Fibroblast of skin of left biceps (primary cell): ENCODE data around the gene RHBDL3.
"Not testable (repeated sequence)": the region's sequence is repeated elsewhere in the genome, so short reads cannot be mapped to it uniquely, and the experiment has no call there.

ENCODE experiments used
- DNase-seq, 2 experiments: peaks; one replicate each; pipeline ENCODE4 v3.0.0-alpha.2; 2013; ENCODE audit warnings: low read depth in 2 of 2

The RHBDL3 gene

GRCh38 chr17:32323811-32324491 is 58.3 kb downstream of the RHBDL3 start:
- no peak for DNase-seq

- DNase-seq = no peak
Observed at GRCh38 chr17:32327911-32328310, 62.3 kb downstream of the RHBDL3 start.

DNA sequence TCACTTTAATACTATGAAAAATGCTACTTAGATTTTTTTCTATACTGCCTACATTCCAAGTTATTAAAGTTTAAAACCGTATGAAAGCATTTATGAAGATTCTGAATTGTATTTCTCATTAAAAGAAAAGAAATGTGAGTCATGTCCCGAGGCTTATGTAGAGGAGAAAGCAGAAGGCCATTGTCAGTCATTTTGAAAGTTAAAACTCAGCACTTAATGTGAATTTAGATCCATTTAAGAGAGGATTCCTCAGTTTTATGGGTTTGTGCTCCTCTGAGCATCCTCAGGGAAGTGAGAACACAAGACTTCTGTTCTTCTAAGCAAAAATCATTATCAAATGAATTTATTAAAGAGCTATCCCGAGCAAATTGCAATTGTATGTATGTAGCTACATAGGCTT is 64.5 kb downstream of the RHBDL3 start:
- DNase-seq = no peak

DNA sequence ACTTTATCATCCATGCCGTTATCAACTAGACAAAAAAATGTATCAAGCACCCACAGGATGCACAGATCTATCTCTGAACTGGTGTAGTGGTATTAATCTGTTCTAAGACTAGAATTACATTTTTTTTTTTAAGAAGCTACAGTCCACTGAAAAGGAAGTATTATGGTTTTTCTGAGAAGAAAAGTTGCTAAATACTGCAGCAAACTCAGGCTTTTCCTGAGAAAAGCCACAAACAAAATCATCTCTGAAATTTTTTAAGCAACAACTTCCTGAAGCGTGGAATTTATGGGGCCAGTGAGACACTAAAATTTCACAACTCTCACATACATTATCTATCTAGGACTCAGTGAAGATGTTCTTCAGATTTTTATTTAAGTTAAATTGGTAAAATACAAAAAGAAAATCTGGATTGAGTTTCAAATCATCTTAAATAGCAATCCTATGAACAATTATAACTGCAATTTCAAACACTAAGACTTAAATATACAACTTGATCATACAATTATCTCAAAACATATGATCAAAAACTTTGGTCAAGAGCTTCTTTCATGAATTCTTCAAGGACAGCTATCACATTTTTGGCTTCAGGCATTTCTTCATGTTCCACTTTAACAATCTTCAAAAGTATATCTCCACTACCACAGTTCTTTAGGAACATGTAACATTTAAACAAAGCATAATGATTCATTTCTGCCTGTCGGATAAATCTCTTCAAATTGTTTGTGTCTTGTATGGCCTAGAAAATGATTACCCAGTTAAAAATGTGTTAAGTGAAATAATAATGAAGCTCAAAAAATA is 65.8 kb downstream of the RHBDL3 start:
- DNase-seq = peak in 1 of 2 experiments; percentile 10

GRCh38 chr17:32333187-32333586 is 67.6 kb downstream of the RHBDL3 start:
- DNase-seq = no peak

GRCh38 chr17:32335046-32335445 is 69.4 kb downstream of the RHBDL3 start:
- no peak for DNase-seq

- peak; percentile 51 to 57 for DNase-seq
Observed at GRCh38 chr17:32335687-32336086, 70.1 kb downstream of the RHBDL3 start.

GRCh38 chr17:32341141-32341856 is 75.7 kb downstream of the RHBDL3 start:
- DNase-seq = no peak

DNA sequence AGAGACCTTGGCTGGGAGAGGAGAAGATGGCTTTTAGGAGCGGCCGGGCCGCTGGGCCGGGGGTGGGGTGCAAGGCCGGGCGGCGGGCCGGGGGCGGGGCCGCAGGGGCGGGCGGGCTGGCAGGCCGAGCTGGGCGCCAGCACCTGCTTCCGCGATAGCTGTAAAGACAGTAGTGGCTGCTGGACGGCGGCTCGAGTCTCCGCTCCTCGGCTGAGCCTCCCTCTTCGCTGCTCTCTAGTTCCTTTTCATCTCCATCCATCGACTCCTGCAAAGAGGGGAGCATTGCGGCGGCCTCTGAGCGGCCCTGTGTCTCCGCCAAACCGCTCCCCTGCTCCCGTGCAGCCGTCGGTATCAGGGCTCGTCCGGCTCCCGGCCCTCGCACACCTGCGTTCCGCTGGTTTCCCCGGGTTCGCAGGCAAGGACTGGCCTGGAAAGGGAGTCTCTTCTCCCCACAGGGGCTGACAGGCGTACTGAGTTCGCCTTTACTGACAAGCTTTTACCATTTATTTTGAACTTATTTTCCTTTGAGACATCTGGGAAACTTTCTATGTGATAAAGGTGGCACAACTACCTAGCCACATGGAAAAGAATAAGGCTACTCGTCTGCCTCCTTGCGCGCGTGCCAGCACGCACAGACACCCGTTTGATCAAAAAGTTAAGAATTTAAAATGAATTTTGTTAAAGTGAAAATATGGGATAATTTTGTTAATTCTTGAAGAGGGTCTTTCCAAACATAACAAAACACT is 76.4 kb downstream of the RHBDL3 start, which contains the start of gene C17orf75:
TSS of gene C17orf75 (minus strand) at position 317 of the 746 bp plus-strand sequence. CDS start at position 283, 34 bp downstream.
- DNase-seq = peak; percentile 37 to 48

DNA sequence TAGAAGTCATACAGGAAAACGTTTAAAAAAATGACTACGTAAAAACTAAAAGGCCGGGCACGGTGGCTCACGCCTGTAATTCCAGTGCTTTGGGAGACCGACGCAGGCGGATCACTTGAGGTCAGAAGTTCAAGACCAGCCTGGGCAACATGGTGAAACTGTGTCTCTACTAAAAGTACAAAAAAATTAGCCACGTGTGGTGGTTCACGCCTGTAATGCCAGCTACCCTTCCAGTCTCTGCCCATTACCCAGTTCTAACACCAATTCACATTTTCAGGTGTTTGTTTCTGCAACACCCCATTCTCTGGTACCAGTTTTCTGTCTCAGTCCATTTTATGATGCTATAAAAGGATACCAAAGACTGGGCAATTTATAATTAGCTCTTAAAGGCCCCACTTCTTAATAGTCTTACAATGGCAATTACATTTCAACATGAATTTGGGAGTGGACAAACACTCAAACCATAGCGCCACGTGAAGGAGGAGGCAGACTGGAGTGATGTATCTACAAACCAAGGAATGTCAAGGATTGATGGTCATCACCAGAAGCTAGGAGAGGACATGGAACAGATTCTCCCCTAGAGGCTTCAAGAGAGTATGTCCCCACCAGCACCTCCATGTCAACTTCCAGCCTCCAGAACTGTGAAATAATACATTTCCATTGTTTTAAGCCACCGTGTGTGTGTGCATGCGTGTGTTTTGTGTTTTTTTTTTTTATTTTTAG is 77.1 kb downstream of the RHBDL3 start:
- DNase-seq = no peak

GRCh38 chr17:32345951-32346600 is 80.4 kb downstream of the RHBDL3 start:
- no peak for DNase-seq

DNA sequence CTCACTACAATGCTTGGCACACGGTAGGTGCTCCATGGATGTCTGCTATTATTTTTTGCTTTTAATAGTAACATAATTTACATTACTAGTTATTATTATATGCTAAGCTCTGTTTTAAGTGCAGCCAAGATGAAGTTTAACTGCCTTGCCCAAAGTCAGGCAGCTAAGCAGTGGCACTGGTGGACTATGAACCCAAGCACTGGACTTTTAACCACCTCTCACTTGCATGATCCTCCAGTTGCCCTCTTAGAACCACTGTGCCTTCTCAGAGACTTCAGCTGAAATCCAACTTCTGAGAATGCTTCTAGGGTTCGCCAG is 82.8 kb downstream of the RHBDL3 start:
- no peak for DNase-seq

DNA sequence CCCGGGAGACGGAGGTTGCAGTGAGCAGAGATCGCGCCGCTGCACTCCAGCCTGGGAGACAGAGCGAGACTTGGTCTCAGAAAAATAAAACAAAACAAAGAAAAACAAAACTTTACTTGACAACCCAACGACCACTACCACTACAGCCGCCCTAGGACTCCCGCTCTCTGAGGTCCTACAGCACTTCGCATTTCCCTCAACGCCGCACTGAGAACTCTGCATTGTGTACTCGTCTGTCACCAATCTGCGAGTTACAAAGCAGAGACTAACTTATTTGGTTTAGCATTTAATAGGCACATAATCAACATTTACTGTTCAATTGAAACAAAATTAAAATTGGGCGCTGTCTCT is 83.8 kb downstream of the RHBDL3 start:
- DNase-seq = no peak

DNA sequence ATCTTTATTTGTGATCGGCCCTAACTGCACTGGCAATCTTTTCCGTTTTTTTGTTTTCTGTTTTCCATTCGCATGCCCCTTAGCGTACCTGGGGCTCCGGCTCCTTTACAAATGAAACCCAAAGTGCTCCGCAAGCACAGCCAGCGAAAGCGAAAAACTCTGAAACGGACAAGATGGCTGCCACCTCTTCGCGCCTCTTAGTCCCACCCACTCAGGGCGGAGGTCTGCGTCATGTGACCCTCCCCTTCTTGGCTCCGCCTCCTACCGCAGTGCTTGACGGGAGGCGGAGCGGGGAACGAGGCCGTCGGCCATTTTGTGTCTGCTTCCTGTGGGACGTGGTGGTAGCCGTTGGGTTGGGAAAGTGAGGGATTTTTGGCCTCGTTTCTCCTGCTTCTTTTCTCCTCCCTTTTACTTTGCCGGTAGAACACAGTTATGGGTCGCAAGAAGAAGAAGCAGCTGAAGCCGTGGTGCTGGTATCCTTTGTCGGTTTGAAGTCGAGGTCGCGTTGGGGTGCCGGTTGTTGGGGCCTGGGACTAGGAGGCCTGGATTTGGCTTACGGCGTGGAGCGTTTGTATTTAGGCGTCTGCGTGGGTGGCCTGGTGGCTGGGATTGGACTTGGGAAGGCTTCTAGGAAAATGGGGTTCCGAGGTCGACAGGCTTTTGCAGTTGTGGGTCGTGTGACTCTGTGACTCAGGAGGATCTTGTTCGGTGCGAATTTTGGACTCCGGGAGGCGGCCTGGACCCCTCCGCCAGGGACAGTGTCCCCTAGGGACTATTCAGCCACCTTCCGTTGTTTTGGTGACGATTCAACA is 84.4 kb downstream of the RHBDL3 start, which contains the start of gene ZNF207:
TSS of gene ZNF207 (plus strand) at position 304 of the 812 bp plus-strand sequence. CDS start at position 433, 129 bp downstream.
- DNase-seq = peak; percentile 86 to 87

DNA sequence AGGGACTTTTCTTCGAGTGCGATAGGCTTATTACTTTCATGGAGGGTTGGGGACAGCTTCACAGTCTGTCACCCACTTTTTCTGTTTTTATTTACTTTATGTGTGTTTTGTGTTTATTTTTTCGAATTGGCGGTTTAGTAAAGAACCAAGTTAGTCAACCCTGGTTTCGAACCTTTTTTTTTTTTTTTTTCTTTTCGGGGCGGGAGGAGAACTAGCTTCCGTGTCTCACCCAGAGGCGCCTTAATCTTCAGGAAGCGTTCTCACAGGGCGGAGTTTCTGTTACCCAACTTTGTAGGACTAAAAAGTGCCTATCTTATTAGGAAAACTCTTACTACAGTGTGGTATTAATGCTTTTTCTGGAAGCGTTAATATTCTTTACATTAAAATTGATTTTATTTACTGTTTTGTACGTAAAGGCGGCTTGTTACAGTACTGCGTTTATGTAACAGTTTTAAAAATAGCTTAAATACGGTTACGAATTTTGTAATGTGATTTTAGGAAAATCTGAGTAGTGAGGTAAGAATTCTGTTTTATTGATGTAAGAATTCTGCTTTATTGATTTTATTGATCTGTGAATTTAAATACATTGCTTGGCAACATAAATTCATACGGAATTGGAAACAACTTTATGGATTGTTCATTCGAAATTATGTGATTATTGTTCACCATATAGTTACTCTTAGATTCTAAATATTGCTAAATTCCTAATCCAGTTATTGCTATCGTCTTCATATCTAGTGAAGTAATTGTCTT is 85.2 kb downstream of the RHBDL3 start:
- peak in 1 of 2 experiments; percentile 17 for DNase-seq

DNA sequence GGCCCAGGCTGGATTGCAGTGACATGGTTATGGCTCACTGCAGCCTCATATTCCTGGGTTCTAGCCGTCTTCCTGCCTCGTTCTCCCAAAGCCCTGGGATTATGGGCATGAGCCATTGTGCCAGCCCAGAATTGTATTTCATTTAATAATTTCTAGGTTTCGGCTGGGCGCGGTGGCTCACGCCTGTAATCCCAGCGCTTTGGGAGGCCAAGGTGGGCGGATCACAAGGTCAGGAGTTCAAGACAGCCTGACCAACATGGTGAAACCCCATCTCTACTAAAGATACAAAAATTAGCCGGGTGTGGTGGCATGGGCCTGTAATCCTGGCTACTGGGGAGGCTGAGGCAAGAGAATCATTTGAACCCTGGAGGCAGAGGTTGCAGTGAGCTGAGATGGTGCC is 87.1 kb downstream of the RHBDL3 start:
- DNase-seq = not testable (repeated sequence)

DNA sequence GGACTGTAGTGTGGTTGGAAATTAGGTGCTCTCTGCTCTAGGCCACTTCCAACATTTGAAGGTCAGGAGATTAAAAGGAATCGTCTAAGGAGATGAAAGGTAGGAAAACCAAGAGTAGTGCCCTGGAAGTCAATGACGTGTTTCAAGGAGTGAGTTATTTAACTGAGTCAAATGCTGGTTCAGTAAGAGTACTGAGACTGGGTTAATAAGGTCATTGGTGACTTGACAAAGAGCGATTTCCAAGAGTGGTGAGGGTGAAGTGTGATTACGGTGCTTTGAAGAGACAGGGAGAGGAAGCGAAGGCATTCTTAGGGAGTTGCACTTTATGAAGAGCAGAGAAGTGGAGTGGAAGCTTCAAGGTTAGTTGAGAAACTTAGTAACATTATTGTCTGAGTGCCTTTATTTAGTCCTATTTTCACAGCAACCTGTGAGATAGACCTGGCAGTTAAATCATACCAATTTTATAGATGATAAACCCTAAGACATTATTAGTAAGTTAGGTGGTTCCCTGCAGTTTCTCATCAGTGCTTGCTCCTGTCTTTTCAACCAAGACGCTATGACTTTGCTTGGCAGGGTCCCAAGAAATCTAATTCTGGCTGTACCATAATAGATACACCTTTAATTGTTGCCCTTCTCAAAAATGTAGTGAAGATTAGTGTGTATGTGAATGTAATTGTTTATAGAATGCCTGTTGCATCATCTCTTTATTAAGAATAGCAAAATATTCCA is 90.2 kb downstream of the RHBDL3 start:
- no peak for DNase-seq

- no peak for DNase-seq
Observed at GRCh38 chr17:32356378-32356743, 90.7 kb downstream of the RHBDL3 start.
